GM18507 (cell line): ENCODE results near the gene RIC1.
A peak's percentile ranks its signal among the peaks of the same experiment; 100 is the strongest.
"Not testable (repeated sequence)": the region's sequence is repeated elsewhere in the genome, so short reads cannot be mapped to it uniquely, and the experiment has no call there.

Experiments
- DNase-seq: peaks from one replicate; pipeline ENCODE4 v3.0.0; 2011; ENCODE audit warnings: low read depth; ENCODE audit not compliant: insufficient read length; ENCODE audit errors: extremely low spot score
- FAIRE-seq: peaks from 2 replicates; lab custom pipeline; 2011; peaks lifted over from hg19 to GRCh38; lab: Jason Lieb, UNC

The RIC1 gene

GRCh38 chr9:5778805-5779204 lies 149.9 kb downstream of the RIC1 start:
- DNase-seq (no peak), FAIRE-seq (no peak)

- not testable (repeated sequence) for DNase-seq, FAIRE-seq
Measured at GRCh38 chr9:5779705-5780218, 150.9 kb downstream of the RIC1 start.

GRCh38 chr9:5783420-5783819 lies 154.5 kb downstream of the RIC1 start:
- FAIRE-seq, DNase-seq: not testable (repeated sequence)

GRCh38 chr9:5783982-5784381 lies 155.1 kb downstream of the RIC1 start:
- no peak for DNase-seq
- no peak for FAIRE-seq

- FAIRE-seq = no peak
Measured at GRCh38 chr9:5784526-5785315, 155.8 kb downstream of the RIC1 start.

GRCh38 chr9:5786370-5787127 lies 157.6 kb downstream of the RIC1 start:
- FAIRE-seq = no peak

More at GRCh38 chr9:5784526-5785315, 155.8 kb downstream of the RIC1 start:
- DNase-seq = no peak

GRCh38 chr9:5787220-5787619 lies 158.3 kb downstream of the RIC1 start:
- DNase-seq (no peak), FAIRE-seq (no peak)

More at GRCh38 chr9:5786370-5787127, 157.6 kb downstream of the RIC1 start:
- DNase-seq = no peak

- FAIRE-seq = no peak
- no peak for DNase-seq
Measured at GRCh38 chr9:5787759-5788302, 158.9 kb downstream of the RIC1 start.

GRCh38 chr9:5789489-5789888 lies 160.6 kb downstream of the RIC1 start:
- DNase-seq (no peak), FAIRE-seq (no peak)

- FAIRE-seq (peak; percentile 31), DNase-seq (no peak)
Measured at GRCh38 chr9:5790923-5791322, 162.0 kb downstream of the RIC1 start.

GRCh38 chr9:5791870-5792269 lies 163.0 kb downstream of the RIC1 start:
- no peak for FAIRE-seq
- DNase-seq = no peak

- FAIRE-seq (peak; percentile 57), DNase-seq (no peak)
Measured at GRCh38 chr9:5793812-5794211, 164.9 kb downstream of the RIC1 start.

- FAIRE-seq = no peak
- no peak for DNase-seq
Measured at GRCh38 chr9:5796298-5796697, 167.4 kb downstream of the RIC1 start.

GRCh38 chr9:5798581-5798980 lies 169.7 kb downstream of the RIC1 start:
- FAIRE-seq = no peak
- DNase-seq = no peak

- no peak for FAIRE-seq
- no peak for DNase-seq
Measured at GRCh38 chr9:5799314-5799713, 170.4 kb downstream of the RIC1 start.

- FAIRE-seq, DNase-seq: not testable (repeated sequence)
Measured at GRCh38 chr9:5800378-5800777, 171.5 kb downstream of the RIC1 start.

GRCh38 chr9:5800969-5801738 lies 172.2 kb downstream of the RIC1 start:
- DNase-seq = no peak
- no peak for FAIRE-seq

GRCh38 chr9:5801739-5802113 lies 172.8 kb downstream of the RIC1 start:
- FAIRE-seq (no peak), DNase-seq (no peak)

- DNase-seq = no peak
- FAIRE-seq = no peak
Measured at GRCh38 chr9:5805478-5805877, 176.6 kb downstream of the RIC1 start.

GRCh38 chr9:5811751-5812150 lies 182.8 kb downstream of the RIC1 start:
- DNase-seq = no peak
- FAIRE-seq = no peak
